Endothelial cell (in vitro differentiated cells): Measurements from ENCODE around the gene SLC5A1. TPM values are rescaled to one million over a fixed set of nuclear protein-coding genes. Genes with fewer than 3 reads are reported as not detected.

Experiments used
- DNase-seq: peaks from one replicate; pipeline ENCODE4 v3.0.0; 2021; ENCODE audit warnings: low spot score
- H3K27ac Mint-ChIP-seq: one replicate; pipeline ENCODE4 v1.8.0; 2021; ENCODE audit warnings: mixed read lengths, inconsistent platforms; ENCODE audit not compliant: unreplicated experiment
- H3K27me3 Mint-ChIP-seq: one replicate; pipeline ENCODE4 v1.8.0; 2021; ENCODE audit warnings: mild to moderate bottlenecking, moderate library complexity, mixed read lengths, inconsistent platforms; ENCODE audit not compliant: unreplicated experiment
- H3K36me3 Mint-ChIP-seq: one replicate; pipeline ENCODE4 v1.8.0; 2021; ENCODE audit warnings: mild to moderate bottlenecking, low read depth, mixed read lengths, inconsistent platforms; ENCODE audit not compliant: unreplicated experiment
- H3K4me1 Mint-ChIP-seq: one replicate; pipeline ENCODE4 v1.8.0; 2021; ENCODE audit warnings: mild to moderate bottlenecking, mixed read lengths, inconsistent platforms; ENCODE audit not compliant: unreplicated experiment
- H3K4me3 Mint-ChIP-seq: one replicate; pipeline ENCODE4 v1.8.0; 2021; ENCODE audit warnings: mild to moderate bottlenecking, mixed read lengths, inconsistent platforms; ENCODE audit not compliant: unreplicated experiment
- H3K9me3 Mint-ChIP-seq: one replicate; pipeline ENCODE4 v1.8.0; 2021; ENCODE audit warnings: mixed read lengths, inconsistent platforms; ENCODE audit not compliant: unreplicated experiment
- total RNA-seq: library from RNA; stranded (reverse); fragmentation: NEBNext Ultra II Directional; extraction: Animal tissue kit (Norgen Biotek cat#: 25700); gene quantifications from one replicate; pipeline ENCODE4 v1.2.1, GENCODE V29; 2021; ENCODE audit not compliant: unreplicated experiment
- TF ChIP-seq, protein P1 (sequence below): fragments of 200-600 bp; sonication (generic); IDR thresholded peaks from one replicate; pipeline ENCODE4 v1.5.0; 2021; ENCODE audit warnings: antibody characterized with exemption; ENCODE audit not compliant: unreplicated experiment

SLC5A1 gene
- total RNA-seq, 1 donor from 2014 or later: 0.26 TPM

DNA sequence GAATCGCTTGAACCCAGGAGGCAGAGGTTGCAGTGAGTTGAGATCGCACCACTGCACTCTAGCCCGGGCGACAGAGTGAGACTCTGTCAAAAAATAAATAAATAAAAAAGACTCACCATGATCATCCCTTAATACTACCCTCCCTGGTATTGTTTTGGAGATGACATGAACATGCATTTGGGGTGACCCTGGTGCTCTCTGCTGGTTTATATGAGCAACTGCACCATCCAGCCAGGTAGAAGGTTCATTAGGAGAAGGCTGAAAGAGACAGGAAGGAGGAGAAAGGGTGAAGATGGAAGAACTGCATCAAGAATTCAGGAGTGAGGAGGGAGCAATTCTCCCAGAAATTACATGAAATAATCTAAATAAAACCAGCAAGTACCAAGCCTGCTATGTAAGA is 37.8 kb downstream of the SLC5A1 start:
- H3K27me3 Mint-ChIP-seq: peaks cover 2% of the 10 kb centered on the region
- H3K4me3 Mint-ChIP-seq: no peak overlapping the region
- no peaks in the 10 kb centered on the region for H3K36me3 Mint-ChIP-seq
- H3K4me1 Mint-ChIP-seq: peaks cover 9% of the 10 kb centered on the region
- H3K9me3 Mint-ChIP-seq: no peaks in the 10 kb centered on the region
- no peak overlapping the region for H3K27ac Mint-ChIP-seq
- TF ChIP-seq, protein P1, sequence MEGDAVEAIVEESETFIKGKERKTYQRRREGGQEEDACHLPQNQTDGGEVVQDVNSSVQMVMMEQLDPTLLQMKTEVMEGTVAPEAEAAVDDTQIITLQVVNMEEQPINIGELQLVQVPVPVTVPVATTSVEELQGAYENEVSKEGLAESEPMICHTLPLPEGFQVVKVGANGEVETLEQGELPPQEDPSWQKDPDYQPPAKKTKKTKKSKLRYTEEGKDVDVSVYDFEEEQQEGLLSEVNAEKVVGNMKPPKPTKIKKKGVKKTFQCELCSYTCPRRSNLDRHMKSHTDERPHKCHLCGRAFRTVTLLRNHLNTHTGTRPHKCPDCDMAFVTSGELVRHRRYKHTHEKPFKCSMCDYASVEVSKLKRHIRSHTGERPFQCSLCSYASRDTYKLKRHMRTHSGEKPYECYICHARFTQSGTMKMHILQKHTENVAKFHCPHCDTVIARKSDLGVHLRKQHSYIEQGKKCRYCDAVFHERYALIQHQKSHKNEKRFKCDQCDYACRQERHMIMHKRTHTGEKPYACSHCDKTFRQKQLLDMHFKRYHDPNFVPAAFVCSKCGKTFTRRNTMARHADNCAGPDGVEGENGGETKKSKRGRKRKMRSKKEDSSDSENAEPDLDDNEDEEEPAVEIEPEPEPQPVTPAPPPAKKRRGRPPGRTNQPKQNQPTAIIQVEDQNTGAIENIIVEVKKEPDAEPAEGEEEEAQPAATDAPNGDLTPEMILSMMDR: peak; percentile 55
- DNase-seq: peak; percentile 12

DNA sequence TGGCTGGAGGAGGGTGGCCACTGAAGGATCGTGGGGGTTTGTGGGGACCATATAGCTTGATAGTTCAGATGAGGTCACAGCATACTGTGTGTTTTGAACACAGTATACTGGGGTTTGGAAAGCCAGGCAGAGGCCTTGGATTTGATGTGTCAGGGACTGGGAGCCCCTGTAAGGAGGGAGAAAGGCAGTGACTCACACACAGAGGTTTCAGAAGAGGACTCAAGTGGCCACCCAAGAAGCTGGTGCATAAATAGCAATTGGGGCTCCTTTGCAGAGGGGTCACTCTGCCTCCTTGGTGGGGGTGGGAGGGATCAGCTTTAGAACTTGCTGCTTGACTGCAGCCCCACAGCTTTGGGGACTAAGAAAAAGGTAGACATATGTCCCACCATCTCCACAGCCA is 39.3 kb downstream of the SLC5A1 start:
- peaks cover 9% of the 10 kb centered on the region for H3K4me1 Mint-ChIP-seq
- no peaks in the 10 kb centered on the region for H3K9me3 Mint-ChIP-seq

DNA sequence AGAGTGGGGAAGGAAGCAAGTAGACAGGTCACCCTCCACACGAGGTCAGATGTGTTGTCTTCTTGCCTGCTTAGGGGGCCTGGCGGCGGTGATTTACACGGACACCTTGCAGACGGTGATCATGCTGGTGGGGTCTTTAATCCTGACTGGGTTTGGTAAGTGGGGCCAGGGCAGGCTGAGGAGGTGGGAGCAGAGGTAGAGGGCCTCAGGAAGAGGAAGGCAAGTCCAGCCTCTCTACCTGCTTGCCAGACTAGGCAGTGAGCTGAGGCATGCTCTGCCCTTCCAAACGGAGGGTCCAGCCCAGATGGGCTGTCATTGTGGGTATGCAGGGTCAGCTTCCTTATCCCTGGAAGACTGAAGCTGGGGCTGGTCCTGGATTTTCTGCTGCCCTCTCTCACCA is 39.9 kb downstream of the SLC5A1 start:
- DNase-seq: no peak
- Mint-ChIP-seq H3K27ac (no peak overlapping the region), H3K4me3 (no peak overlapping the region), H3K9me3 (no peaks in the 10 kb centered on the region), H3K27me3 (peaks cover 2% of the 10 kb centered on the region), H3K4me1 (peaks cover 9% of the 10 kb centered on the region), H3K36me3 (no peaks in the 10 kb centered on the region)
- TF ChIP-seq, protein P1: no peak

More for the DNA sequence above, 39.3 kb downstream of the SLC5A1 start:
- DNase-seq: no peak
- no peak overlapping the region for H3K27ac Mint-ChIP-seq
- no peak overlapping the region for H3K4me3 Mint-ChIP-seq
- TF ChIP-seq, protein P1: no peak
- H3K36me3 Mint-ChIP-seq: no peaks in the 10 kb centered on the region
- peaks cover 2% of the 10 kb centered on the region for H3K27me3 Mint-ChIP-seq

DNA sequence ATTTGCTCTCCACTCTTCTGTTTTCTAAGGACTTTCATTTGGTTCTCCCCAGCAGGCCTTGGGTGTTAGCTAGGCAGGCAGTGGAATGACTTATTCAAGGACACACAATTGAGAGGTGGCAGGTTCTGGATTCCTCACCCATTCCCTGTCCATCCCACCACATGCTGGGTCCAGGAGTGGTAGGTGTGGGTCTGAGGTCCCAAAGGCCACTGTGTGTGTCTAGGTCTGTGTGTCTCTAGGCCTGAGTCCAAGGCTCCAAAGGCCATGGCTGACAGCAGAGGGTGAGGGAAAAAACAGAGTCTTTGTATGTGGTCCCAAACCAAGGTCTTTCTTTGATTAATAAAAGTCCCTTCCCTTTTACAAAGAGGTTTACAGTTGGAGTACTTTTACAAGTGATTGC is 40.8 kb downstream of the SLC5A1 start:
- no peaks in the 10 kb centered on the region for H3K36me3 Mint-ChIP-seq
- peaks cover 2% of the 10 kb centered on the region for H3K27me3 Mint-ChIP-seq
- H3K27ac Mint-ChIP-seq: no peak overlapping the region
- H3K4me3 Mint-ChIP-seq: no peak overlapping the region
- H3K4me1 Mint-ChIP-seq: peaks cover 9% of the 10 kb centered on the region
- TF ChIP-seq, protein P1: no peak
- no peaks in the 10 kb centered on the region for H3K9me3 Mint-ChIP-seq
- no peak for DNase-seq

DNA sequence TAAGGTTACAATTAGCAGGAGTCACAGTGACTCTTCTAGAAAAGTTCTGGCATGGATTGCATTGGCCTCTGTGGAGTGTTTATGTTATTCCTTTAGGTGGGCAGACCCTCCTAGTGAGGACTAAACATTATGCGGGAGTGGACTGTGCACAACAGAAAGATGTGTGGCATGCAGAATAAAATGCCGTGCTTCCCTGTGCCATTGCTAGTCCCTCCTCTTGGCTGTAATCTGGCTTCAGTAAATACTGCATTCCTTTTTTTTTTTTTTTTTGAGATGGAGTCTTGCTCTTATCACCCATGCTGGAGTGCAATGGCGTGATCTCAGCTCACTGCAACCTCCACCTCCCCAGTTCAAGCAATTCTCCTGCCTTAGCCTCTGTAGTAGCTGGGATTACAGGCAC is 45.0 kb downstream of the SLC5A1 start:
- DNase-seq: no peak
- Mint-ChIP-seq H3K27ac (no peak overlapping the region), H3K27me3 (peaks cover under 1% of the 10 kb centered on the region), H3K9me3 (no peaks in the 10 kb centered on the region), H3K4me3 (no peak overlapping the region), H3K36me3 (no peaks in the 10 kb centered on the region), H3K4me1 (peaks cover 4% of the 10 kb centered on the region)
- TF ChIP-seq, protein P1: no peak
